IPS-18a (cell line): ENCODE data around the gene ZFPM1.

Source experiments
- H3K27ac ChIP-seq: one replicate; pipeline ENCODE4 v1.5.1; 2013; ENCODE audit warnings: low read length
- H3K27me3 ChIP-seq: one replicate; pipeline ENCODE4 v1.6.1; 2013; ENCODE audit warnings: mild to moderate bottlenecking, low read length; ENCODE audit not compliant: control insufficient read depth, insufficient read depth
- H3K36me3 ChIP-seq: one replicate; pipeline ENCODE4 v1.6.1; 2013; ENCODE audit warnings: low read depth, low read length; ENCODE audit not compliant: control insufficient read depth
- H3K4me1 ChIP-seq: one replicate; pipeline ENCODE4 v1.6.1; 2013; ENCODE audit warnings: low read depth, low read length; ENCODE audit not compliant: control insufficient read depth
- H3K4me3 ChIP-seq: one replicate; pipeline ENCODE4 v1.5.1; 2013; ENCODE audit warnings: low read length
- H3K9ac ChIP-seq: one replicate; pipeline ENCODE4 v1.6.1; 2013; ENCODE audit warnings: mild to moderate bottlenecking, low read length, moderate library complexity
- H3K9me3 ChIP-seq: one replicate; pipeline ENCODE4 v1.6.1; 2013; ENCODE audit warnings: low read depth, low read length; ENCODE audit not compliant: control insufficient read depth

ZFPM1 gene

GRCh38 chr16:88446736-88447135 lies 6.3 kb upstream of the ZFPM1 start:
- no peaks in the 10 kb centered on the region for H3K4me1 ChIP-seq
- no peak overlapping the region for H3K9ac ChIP-seq
- no peak overlapping the region for H3K4me3 ChIP-seq
- peaks cover 14% of the 10 kb centered on the region for H3K27me3 ChIP-seq
- no peaks in the 10 kb centered on the region for H3K9me3 ChIP-seq
- H3K36me3 ChIP-seq = no peaks in the 10 kb centered on the region
- H3K27ac ChIP-seq = no peak overlapping the region

- Histone ChIP-seq H3K27ac (no peak overlapping the region), H3K36me3 (no peaks in the 10 kb centered on the region), H3K4me3 (no peak overlapping the region), H3K27me3 (peaks cover 22% of the 10 kb centered on the region), H3K9ac (no peak overlapping the region), H3K4me1 (no peaks in the 10 kb centered on the region), H3K9me3 (no peaks in the 10 kb centered on the region)
These were observed 5.2 kb upstream of the ZFPM1 start for GRCh38 chr16:88447881-88448280.

- no peaks in the 10 kb centered on the region for H3K4me1 ChIP-seq
- H3K9ac ChIP-seq = no peak overlapping the region
- peaks cover 23% of the 10 kb centered on the region for H3K27me3 ChIP-seq
- no peaks in the 10 kb centered on the region for H3K9me3 ChIP-seq
- H3K36me3 ChIP-seq = no peaks in the 10 kb centered on the region
- H3K4me3 ChIP-seq = no peak overlapping the region
- no peak overlapping the region for H3K27ac ChIP-seq
These were observed 4.4 kb upstream of the ZFPM1 start for GRCh38 chr16:88448461-88449266.

- H3K4me3 ChIP-seq = no peak overlapping the region
- H3K4me1 ChIP-seq = no peaks in the 10 kb centered on the region
- H3K9ac ChIP-seq = no peak overlapping the region
- no peaks in the 10 kb centered on the region for H3K9me3 ChIP-seq
- H3K27ac ChIP-seq = no peak overlapping the region
- H3K36me3 ChIP-seq = no peaks in the 10 kb centered on the region
- peaks cover 29% of the 10 kb centered on the region for H3K27me3 ChIP-seq
These were observed 3.9 kb upstream of the ZFPM1 start for GRCh38 chr16:88449267-88449561.

GRCh38 chr16:88451586-88452481 lies 1.2 kb upstream of the ZFPM1 start:
- H3K4me3 ChIP-seq = no peak overlapping the region

GRCh38 chr16:88452482-88453216 lies 431 bp upstream of the ZFPM1 start:
- Histone ChIP-seq H3K4me3 (peak overlapping the region; percentile 61), H3K36me3 (no peaks in the 10 kb centered on the region), H3K9me3 (no peaks in the 10 kb centered on the region), H3K9ac (no peak overlapping the region), H3K4me1 (peaks cover 11% of the 10 kb centered on the region), H3K27ac (no peak overlapping the region), H3K27me3 (peaks cover 61% of the 10 kb centered on the region)

More at GRCh38 chr16:88451586-88452481, 1.2 kb upstream of the ZFPM1 start:
- Histone ChIP-seq H3K36me3 (no peaks in the 10 kb centered on the region), H3K4me1 (peaks cover 11% of the 10 kb centered on the region), H3K9ac (no peak overlapping the region), H3K9me3 (no peaks in the 10 kb centered on the region), H3K27ac (no peak overlapping the region), H3K27me3 (peaks cover 53% of the 10 kb centered on the region)

GRCh38 chr16:88453611-88454522 lies 787 bp downstream of the ZFPM1 start:
- Histone ChIP-seq H3K4me3 (peak overlapping the region; percentile 52), H3K27ac (no peak overlapping the region), H3K36me3 (no peaks in the 10 kb centered on the region), H3K4me1 (peaks cover 11% of the 10 kb centered on the region), H3K9me3 (no peaks in the 10 kb centered on the region), H3K9ac (no peak overlapping the region), H3K27me3 (peaks cover 67% of the 10 kb centered on the region)

GRCh38 chr16:88454523-88454947 lies 1.5 kb downstream of the ZFPM1 start:
- Histone ChIP-seq H3K9ac (no peak overlapping the region), H3K36me3 (no peaks in the 10 kb centered on the region), H3K27ac (no peak overlapping the region), H3K4me3 (peak overlapping the region; percentile 52), H3K4me1 (peaks cover 11% of the 10 kb centered on the region), H3K27me3 (peaks cover 67% of the 10 kb centered on the region), H3K9me3 (no peaks in the 10 kb centered on the region)

GRCh38 chr16:88455610-88456355 lies 2.7 kb downstream of the ZFPM1 start:
- peak overlapping the region; percentile 69 for H3K4me3 ChIP-seq
- H3K27ac ChIP-seq = no peak overlapping the region
- H3K27me3 ChIP-seq = peaks cover 60% of the 10 kb centered on the region
- H3K4me1 ChIP-seq = peaks cover 11% of the 10 kb centered on the region
- H3K9me3 ChIP-seq = no peaks in the 10 kb centered on the region
- H3K9ac ChIP-seq = peak overlapping the region; percentile 22
- no peaks in the 10 kb centered on the region for H3K36me3 ChIP-seq
